Measurements from ENCODE around the gene KDR. TPM values are rescaled to one million over a fixed set of nuclear protein-coding genes. Genes with fewer than 3 reads are reported as not detected.

KDR gene
- total RNA-seq, 2 donors from 2014 or later = 2.1 to 14.9 TPM

- H3K27ac ChIP-seq (ENCODE audit: low read depth, low read length) = peak overlapping the region; percentile 45
- peaks cover 3% of the 10 kb centered on the region for H3K36me3 ChIP-seq (ENCODE audit: control insufficient read depth, insufficient read depth, low read length)
- H3K4me1 ChIP-seq (ENCODE audit: control insufficient read depth, insufficient read depth, low read length) = no peaks in the 10 kb centered on the region
- no peaks in the 10 kb centered on the region for H3K9me3 Mint-ChIP-seq
- TF ChIP-seq, protein P1, sequence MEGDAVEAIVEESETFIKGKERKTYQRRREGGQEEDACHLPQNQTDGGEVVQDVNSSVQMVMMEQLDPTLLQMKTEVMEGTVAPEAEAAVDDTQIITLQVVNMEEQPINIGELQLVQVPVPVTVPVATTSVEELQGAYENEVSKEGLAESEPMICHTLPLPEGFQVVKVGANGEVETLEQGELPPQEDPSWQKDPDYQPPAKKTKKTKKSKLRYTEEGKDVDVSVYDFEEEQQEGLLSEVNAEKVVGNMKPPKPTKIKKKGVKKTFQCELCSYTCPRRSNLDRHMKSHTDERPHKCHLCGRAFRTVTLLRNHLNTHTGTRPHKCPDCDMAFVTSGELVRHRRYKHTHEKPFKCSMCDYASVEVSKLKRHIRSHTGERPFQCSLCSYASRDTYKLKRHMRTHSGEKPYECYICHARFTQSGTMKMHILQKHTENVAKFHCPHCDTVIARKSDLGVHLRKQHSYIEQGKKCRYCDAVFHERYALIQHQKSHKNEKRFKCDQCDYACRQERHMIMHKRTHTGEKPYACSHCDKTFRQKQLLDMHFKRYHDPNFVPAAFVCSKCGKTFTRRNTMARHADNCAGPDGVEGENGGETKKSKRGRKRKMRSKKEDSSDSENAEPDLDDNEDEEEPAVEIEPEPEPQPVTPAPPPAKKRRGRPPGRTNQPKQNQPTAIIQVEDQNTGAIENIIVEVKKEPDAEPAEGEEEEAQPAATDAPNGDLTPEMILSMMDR (conservative IDR thresholded peaks at IDR 0.05) = no peak
- H3K9me3 ChIP-seq (ENCODE audit: control insufficient read depth, low read length) = no peaks in the 10 kb centered on the region
- no peaks in the 10 kb centered on the region for H3K27me3 ChIP-seq (ENCODE audit: control insufficient read depth, insufficient read depth, low read length, poor library complexity, severe bottlenecking)
- H3K27ac Mint-ChIP-seq = no peak overlapping the region
- DNase-seq = no peak
- no peaks in the 10 kb centered on the region for H3K27me3 Mint-ChIP-seq (ENCODE audit: insufficient read depth)
- no peak overlapping the region for H3K4me3 Mint-ChIP-seq
- 85 to 92% methylated on average over 5 to 6 of the region's 6 CpGs for WGBS, 2 experiments (ENCODE audit: insufficient coverage in 1 of 2, insufficient read length in 1 of 2)
- H3K4me1 Mint-ChIP-seq = peaks cover 4% of the 10 kb centered on the region
- no peak overlapping the region for H3K4me3 ChIP-seq (ENCODE audit: low read length)
- no peak overlapping the region for H3K9ac ChIP-seq (ENCODE audit: extremely low read depth, low read length, poor library complexity, severe bottlenecking)
- H3K36me3 Mint-ChIP-seq (ENCODE audit: low read depth) = no peaks in the 10 kb centered on the region
Observed at GRCh38 chr4:55086578-55086977, 38.8 kb downstream of the KDR start.

DNA sequence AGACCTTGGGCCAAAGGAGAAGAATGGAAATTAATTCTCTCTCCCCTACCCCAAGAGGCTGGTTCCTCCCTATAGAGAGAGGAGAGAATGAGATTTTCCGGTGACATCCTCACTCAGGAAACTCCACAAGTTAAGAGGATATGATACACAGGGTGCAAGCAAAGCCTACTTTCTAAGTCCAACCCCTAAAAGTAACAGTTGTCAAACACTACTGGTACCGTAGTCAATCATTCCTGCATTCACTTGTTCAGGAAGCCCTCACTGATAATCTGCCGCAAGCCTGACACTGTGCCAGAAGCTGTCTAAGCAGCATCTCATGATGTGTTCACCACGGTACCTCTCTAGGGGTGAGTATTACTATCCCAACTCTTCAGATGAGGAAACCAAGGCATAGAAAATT is 41.7 kb downstream of the KDR start:
- peaks cover 26% of the 10 kb centered on the region for H3K4me1 Mint-ChIP-seq
- no peaks in the 10 kb centered on the region for H3K27me3 Mint-ChIP-seq (ENCODE audit: insufficient read depth)
- Histone ChIP-seq H3K4me1 (ENCODE audit: control insufficient read depth, insufficient read depth, low read length) (peaks cover 20% of the 10 kb centered on the region), H3K4me3 (ENCODE audit: low read length) (no peak overlapping the region), H3K36me3 (ENCODE audit: control insufficient read depth, insufficient read depth, low read length) (no peaks in the 10 kb centered on the region), H3K9ac (ENCODE audit: extremely low read depth, low read length, poor library complexity, severe bottlenecking) (no peak overlapping the region), H3K27me3 (ENCODE audit: control insufficient read depth, insufficient read depth, low read length, poor library complexity, severe bottlenecking) (no peaks in the 10 kb centered on the region), H3K27ac (ENCODE audit: low read depth, low read length) (no peak overlapping the region), H3K9me3 (ENCODE audit: control insufficient read depth, low read length) (no peaks in the 10 kb centered on the region)
- H3K9me3 Mint-ChIP-seq = no peaks in the 10 kb centered on the region
- 95 to 98% methylated on average over 2 to 4 of the region's 4 CpGs for WGBS, 2 experiments (ENCODE audit: insufficient coverage in 1 of 2, insufficient read length in 1 of 2)
- no peaks in the 10 kb centered on the region for H3K36me3 Mint-ChIP-seq (ENCODE audit: low read depth)
- no peak for DNase-seq
- H3K4me3 Mint-ChIP-seq = no peak overlapping the region
- no peak overlapping the region for H3K27ac Mint-ChIP-seq
- TF ChIP-seq, protein P1 (conservative IDR thresholded peaks at IDR 0.05) = no peak

GRCh38 chr4:55082756-55083155 is 42.6 kb downstream of the KDR start:
- no peaks in the 10 kb centered on the region for H3K9me3 ChIP-seq (ENCODE audit: control insufficient read depth, low read length)
- H3K27ac ChIP-seq (ENCODE audit: low read depth, low read length) = no peak overlapping the region
- H3K4me3 ChIP-seq (ENCODE audit: low read length) = no peak overlapping the region
- Mint-ChIP-seq H3K27me3 (ENCODE audit: insufficient read depth) (no peaks in the 10 kb centered on the region), H3K4me3 (no peak overlapping the region), H3K27ac (no peak overlapping the region), H3K36me3 (ENCODE audit: low read depth) (no peaks in the 10 kb centered on the region), H3K9me3 (no peaks in the 10 kb centered on the region), H3K4me1 (peaks cover 27% of the 10 kb centered on the region)
- no peaks in the 10 kb centered on the region for H3K27me3 ChIP-seq (ENCODE audit: control insufficient read depth, insufficient read depth, low read length, poor library complexity, severe bottlenecking)
- TF ChIP-seq, protein P1 (conservative IDR thresholded peaks at IDR 0.05) = no peak
- peaks cover 21% of the 10 kb centered on the region for H3K4me1 ChIP-seq (ENCODE audit: control insufficient read depth, insufficient read depth, low read length)
- no peaks in the 10 kb centered on the region for H3K36me3 ChIP-seq (ENCODE audit: control insufficient read depth, insufficient read depth, low read length)
- WGBS, 2 experiments (ENCODE audit: insufficient coverage in 1 of 2, insufficient read length in 1 of 2) = 96 to 100% methylated on average over 2 of the region's 2 CpGs
- no peak overlapping the region for H3K9ac ChIP-seq (ENCODE audit: extremely low read depth, low read length, poor library complexity, severe bottlenecking)
- no peak for DNase-seq
